HG02763 (cell line): ENCODE results near the gene TET3.

ENCODE experiments used
- ATAC-seq: cut with Tn5 transposase; IDR thresholded peaks from one replicate; pipeline ENCODE4 v1.9.1; 2021; ENCODE audit warnings: mild to moderate bottlenecking, moderate library complexity; ENCODE audit not compliant: unreplicated experiment

TET3 gene

GRCh38 chr2:74002505-74003421 lies 18.1 kb downstream of the TET3 start:
- ATAC-seq: peak; percentile 89

DNA sequence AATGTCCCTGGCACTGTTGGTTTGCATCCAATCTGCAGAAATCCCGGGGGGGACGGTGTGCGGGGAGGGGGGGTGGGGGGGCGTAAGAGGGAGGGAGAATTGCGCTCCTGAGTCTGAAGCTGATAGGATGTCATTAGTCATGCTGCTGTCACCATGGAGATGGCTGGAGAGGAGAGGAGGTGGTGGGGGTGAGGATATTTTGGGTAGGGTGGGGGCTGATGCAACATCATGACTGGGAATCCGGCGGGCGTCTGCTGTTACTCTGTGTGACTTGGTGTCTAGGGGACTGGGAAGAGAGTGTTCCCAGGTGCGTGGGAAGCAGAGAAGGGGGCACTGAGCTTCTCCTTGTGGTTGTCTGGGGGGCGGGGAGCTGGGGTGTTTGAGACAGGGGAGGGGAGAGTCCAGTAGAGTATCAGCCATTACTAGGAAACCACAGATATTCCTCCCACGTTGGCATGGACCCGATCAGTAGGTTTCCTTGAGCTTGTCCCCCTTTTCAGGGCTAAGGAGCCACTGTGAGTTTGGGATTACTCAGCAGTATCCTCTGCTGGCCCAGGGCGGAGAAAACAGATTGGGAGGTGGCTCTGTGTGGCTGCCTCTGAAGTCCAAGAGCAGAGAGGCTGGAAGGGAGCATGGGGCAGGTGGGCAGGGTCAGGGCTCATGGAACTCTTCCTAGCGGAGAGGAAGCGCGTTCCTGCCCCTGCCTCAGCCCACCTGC lies 18.9 kb downstream of the TET3 start:
- no peak for ATAC-seq

- no peak for ATAC-seq
These were observed 19.8 kb downstream of the TET3 start for GRCh38 chr2:74004212-74005182.

DNA sequence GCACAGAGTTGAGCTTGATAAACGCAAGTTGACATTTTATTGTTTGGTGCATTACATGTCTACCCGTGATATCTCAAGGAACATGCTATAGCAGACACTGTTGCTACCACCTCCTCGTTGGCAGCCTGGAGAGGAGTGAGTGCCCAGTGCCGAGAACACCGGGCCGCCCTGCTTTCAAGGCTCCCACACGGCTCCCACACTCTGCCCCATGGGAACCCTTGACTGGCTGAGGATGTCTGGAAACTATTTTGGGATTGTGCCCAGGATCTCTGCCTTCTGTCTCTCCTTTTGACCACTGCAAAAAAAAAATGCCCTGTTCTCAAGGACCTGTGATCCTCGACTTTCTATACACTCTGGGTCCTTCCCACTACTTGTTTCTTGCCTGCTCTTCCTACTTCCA lies 21.1 kb downstream of the TET3 start:
- no peak for ATAC-seq

DNA sequence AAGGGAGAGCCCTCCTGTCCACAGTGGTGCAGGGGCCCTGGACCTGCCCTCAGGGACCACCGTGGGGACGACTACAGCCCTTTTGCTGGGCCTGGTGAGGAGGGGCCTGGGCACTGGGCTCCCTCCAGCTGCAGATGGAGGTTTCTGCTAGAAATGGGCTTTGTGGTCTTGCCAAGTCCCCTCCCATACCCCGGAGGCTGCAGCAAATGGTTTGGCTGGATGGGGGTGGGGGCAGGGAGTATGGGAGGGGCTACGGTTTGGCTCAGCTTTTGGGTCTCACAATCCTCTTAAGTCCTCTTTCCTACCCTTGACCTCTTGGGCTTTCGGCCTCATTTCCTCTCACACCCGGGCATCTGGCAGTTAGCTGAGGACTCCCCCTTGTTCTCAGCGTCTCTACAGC lies 21.7 kb downstream of the TET3 start:
- ATAC-seq: no peak

- ATAC-seq: no peak
These were observed 22.4 kb downstream of the TET3 start for GRCh38 chr2:74007121-74007520.

- no peak for ATAC-seq
These were observed 23.0 kb downstream of the TET3 start for GRCh38 chr2:74007711-74008110.

DNA sequence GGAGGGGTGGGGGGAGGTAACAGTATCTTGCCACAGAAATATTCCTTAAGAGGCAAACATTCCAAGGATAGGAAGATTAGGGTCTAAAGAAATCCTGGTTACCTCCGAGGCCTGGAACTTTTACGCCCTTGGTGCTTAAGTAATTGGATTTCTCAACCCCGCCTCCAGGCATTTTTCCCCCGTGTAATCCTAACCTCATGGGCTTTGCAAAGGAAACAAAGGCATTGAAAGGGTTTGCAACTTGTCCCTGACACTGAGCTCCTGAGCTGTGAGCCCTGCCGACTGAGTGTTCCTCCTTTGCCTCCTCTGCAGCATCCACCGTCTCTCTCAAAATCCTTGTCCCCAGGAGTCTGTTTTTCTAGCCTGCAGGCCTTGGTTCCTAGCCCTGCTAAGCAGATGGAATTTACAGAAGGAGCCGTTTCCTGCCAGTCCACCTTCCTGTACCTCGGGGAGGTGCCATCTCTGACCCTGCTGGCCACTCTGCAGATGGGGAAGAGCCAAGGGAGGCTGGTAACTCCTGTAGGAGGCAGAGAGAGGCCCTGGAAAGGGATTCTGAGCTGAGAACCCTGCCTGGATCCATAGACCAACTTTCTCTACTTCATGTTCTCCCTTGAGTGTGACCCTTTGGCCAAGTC lies 24.2 kb downstream of the TET3 start:
- ATAC-seq: no peak

DNA sequence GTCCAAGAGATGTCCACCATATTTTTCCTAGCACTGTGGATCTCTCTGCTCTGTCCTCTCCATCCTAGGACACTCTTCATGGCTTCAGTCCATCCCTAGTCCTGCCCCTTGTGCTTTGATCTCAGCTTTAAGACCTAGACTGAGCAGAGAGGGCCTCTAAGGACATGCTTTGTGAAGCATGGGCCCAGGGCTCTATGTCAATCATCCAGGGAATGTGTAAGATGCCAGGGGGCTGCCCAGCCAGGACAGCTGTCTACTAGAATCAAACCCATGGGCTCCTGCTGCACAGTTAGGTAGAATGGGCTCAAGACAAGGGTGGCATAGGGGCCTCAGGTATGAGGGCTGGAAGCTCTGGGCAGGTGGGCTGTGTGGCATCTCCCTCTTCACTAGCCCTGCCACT lies 24.9 kb downstream of the TET3 start:
- ATAC-seq: no peak

GRCh38 chr2:74010087-74010541 lies 25.4 kb downstream of the TET3 start:
- no peak for ATAC-seq

GRCh38 chr2:74011246-74011645 lies 26.5 kb downstream of the TET3 start:
- ATAC-seq: no peak

GRCh38 chr2:74014813-74015212 lies 30.1 kb downstream of the TET3 start:
- ATAC-seq: no peak

DNA sequence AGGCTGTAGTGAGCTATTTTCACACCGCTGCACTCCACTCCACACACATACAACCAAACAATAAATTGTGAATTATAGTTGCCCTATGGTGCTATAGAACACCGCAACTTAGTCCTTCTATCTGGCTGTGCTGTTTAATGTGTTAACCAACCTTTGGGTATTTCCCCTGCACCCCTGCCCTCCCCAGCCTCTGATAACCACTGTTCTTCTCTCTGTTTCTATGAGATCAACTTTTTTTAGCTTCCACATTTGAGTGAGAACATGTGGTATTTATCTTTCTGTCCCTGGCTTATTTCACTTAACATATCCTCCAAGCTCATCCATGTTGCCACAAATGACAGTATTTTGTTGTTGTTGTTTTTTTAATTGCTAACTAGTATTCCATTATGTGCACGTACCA lies 32.5 kb downstream of the TET3 start:
- peak; percentile 51 for ATAC-seq

DNA sequence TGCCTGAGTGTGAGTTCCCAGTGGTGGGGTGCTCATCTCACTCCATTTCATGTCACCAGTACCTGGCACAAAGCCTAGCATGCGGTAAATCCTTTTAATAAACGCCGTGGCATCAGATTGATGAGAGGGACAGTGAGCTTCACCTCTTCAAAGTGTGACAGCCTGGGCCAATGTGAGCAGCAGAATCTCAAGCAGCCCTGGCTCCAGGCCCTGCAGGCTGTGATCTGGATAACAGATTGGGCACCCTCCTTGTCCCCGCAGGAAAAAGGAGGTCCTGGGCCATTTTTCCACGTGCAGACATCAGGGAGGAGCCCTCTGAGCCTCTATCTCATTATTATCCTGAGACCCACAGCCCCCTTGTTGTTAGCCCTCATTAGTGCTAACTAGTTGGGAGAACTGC lies 34.8 kb downstream of the TET3 start:
- ATAC-seq: no peak

GRCh38 chr2:74020702-74021406 lies 36.1 kb downstream of the TET3 start:
- ATAC-seq: no peak

DNA sequence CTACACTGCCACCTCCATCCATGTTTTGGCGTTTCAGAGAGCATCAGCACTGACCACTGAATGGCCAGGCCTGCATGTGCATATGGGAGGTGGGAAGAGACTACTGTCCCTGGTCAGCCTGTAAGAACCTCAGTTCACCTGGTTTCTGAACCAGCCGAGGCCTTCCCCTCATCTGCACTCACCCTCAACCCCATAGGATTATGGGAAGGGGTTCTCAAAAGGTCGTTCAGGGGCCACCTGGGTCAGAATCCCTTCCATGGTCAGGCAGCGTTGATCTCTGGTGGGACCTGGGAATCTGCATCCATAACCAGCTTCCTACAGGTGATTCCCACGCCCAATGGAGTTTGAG lies 36.7 kb downstream of the TET3 start:
- no peak for ATAC-seq

GRCh38 chr2:74024216-74024615 lies 39.5 kb downstream of the TET3 start:
- ATAC-seq: no peak

DNA sequence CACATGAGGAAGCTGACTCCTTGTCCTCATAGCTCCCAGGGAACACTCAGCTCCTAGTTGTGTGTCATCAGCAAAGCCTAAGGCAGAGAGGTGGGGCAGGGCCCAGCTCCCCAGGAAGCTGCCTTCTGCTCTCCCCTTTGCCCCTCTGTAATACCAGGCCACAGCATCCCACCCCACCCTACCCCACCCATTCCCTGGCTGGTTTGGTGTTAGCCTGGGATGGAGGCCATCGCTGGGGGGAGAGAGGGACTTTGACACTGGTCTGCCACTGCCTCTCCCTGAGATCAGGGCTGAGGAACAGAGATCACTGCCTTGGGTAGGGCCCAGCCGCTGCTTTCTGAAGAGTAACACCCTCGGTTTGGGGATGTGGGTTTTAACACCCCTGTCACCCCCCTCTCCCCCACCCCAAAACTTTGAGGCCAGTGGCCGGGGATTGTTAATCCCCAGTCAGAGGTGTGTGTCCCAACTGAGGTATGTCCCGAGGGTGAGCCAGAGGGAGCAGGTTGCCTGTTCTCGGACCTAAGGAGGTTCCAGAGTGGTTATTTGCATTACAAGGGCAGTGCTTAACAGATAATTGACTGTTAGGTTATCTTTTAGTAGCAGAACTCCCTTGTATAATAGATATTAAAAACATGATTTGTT lies 41.4 kb downstream of the TET3 start:
- ATAC-seq: no peak

GRCh38 chr2:74026687-74027241 lies 42.1 kb downstream of the TET3 start:
- no peak for ATAC-seq
